Mesothelial cell of epicardium (in vitro differentiated cells): ENCODE results near the gene HYDIN. TPM values are rescaled to one million over a fixed set of nuclear protein-coding genes. Genes with fewer than 3 reads are reported as not detected.

Source experiments
- DNase-seq, 2 experiments: peaks; one replicate each; pipeline ENCODE4 v3.0.0; 2021; ENCODE audit warnings: low spot score in 2 of 2; ENCODE audit not compliant: unreplicated experiment in 2 of 2
- H3K27ac Mint-ChIP-seq: 2 replicates; pipeline ENCODE4 v1.8.0; 2021; ENCODE audit warnings: mixed read lengths
- H3K27me3 Mint-ChIP-seq: 2 replicates; pipeline ENCODE4 v1.8.0; 2021; ENCODE audit warnings: low read depth, mixed read lengths
- H3K36me3 Mint-ChIP-seq: 2 replicates; pipeline ENCODE4 v1.8.0; 2021; ENCODE audit warnings: mixed read lengths
- H3K4me1 Mint-ChIP-seq: 2 replicates; pipeline ENCODE4 v1.8.0; 2021; ENCODE audit warnings: mixed read lengths
- H3K4me3 Mint-ChIP-seq: 2 replicates; pipeline ENCODE4 v1.8.0; 2021; ENCODE audit warnings: mild to moderate bottlenecking, moderate library complexity, mixed read lengths
- H3K9me3 Mint-ChIP-seq: 2 replicates; pipeline ENCODE4 v1.8.0; 2021; ENCODE audit warnings: mixed read lengths
- CTCF ChIP-seq: fragments of 200-600 bp; sonication (generic); IDR thresholded peaks from one replicate; pipeline ENCODE4 v1.5.0; 2021; ENCODE audit warnings: antibody characterized with exemption; ENCODE audit not compliant: unreplicated experiment
- total RNA-seq: library from RNA; stranded (reverse); gene quantifications from 3 replicates; pipeline ENCODE4 v1.2.1, GENCODE V29; 2021

HYDIN gene
- total RNA-seq, 1 donor from 2014 or later: 0.72 TPM

- TF ChIP-seq CTCF: no peak
- Mint-ChIP-seq H3K4me1 (peaks cover 4% of the 10 kb centered on the region), H3K9me3 (no peaks in the 10 kb centered on the region), H3K27me3 (no peaks in the 10 kb centered on the region), H3K27ac (peak overlapping the region; percentile 56), H3K4me3 (no peak overlapping the region), H3K36me3 (peaks cover 23% of the 10 kb centered on the region)
- DNase-seq: no peak
Observed at GRCh38 chr16:70760221-70760620, 470.3 kb downstream of the HYDIN start.

- no peak overlapping the region for H3K4me3 Mint-ChIP-seq
- no peak overlapping the region for H3K27ac Mint-ChIP-seq
- H3K27me3 Mint-ChIP-seq: no peaks in the 10 kb centered on the region
- peaks cover 23% of the 10 kb centered on the region for H3K36me3 Mint-ChIP-seq
- no peaks in the 10 kb centered on the region for H3K9me3 Mint-ChIP-seq
- peaks cover 4% of the 10 kb centered on the region for H3K4me1 Mint-ChIP-seq
- no peak for DNase-seq
- no peak for TF ChIP-seq CTCF
Observed at GRCh38 chr16:70759666-70760065, 470.9 kb downstream of the HYDIN start.

- no peak for DNase-seq
- Mint-ChIP-seq H3K36me3 (peaks cover 23% of the 10 kb centered on the region), H3K4me1 (peaks cover 4% of the 10 kb centered on the region), H3K4me3 (no peak overlapping the region), H3K9me3 (no peaks in the 10 kb centered on the region), H3K27me3 (no peaks in the 10 kb centered on the region), H3K27ac (no peak overlapping the region)
- no peak for TF ChIP-seq CTCF
Observed at GRCh38 chr16:70758786-70759185, 471.7 kb downstream of the HYDIN start.

Other genes with a start within 250 kb of the HYDIN start
- gene CMTR2, start 58.7 kb upstream of the HYDIN start, total RNA-seq: 25.3 to 29.2 TPM (median 28.7 TPM) in 3 replicates
- 0.22 to 0.51 TPM (median 0.25 TPM) in 3 replicates for gene CALB2, start 128.0 kb upstream of the HYDIN start, total RNA-seq
- not detected in 3 replicates for gene TLE7, start 211.3 kb upstream of the HYDIN start, total RNA-seq
- 12.3 to 16.4 TPM (median 12.8 TPM) in 3 replicates for gene ZNF23, start 231.5 kb upstream of the HYDIN start, total RNA-seq